Stimulated activated CD8-positive, alpha-beta memory T cell treated with anti-CD3 and anti-CD28 coated beads, Interleukin-15, amount 100 ng/mL, for 4 hours (primary cell): ENCODE results near the gene KSR2.

Experiments
- DNase-seq, 2 donors: peaks; one replicate each; pipeline ENCODE4 v3.0.0-alpha.2; 2020; ENCODE audit warnings: low read depth in 2 of 2

Gene KSR2

GRCh38 chr12:117498880-117499279, 469.9 kb downstream of the KSR2 start:
- no peak for DNase-seq

GRCh38 chr12:117498256-117498655, 470.5 kb downstream of the KSR2 start:
- DNase-seq = no peak

GRCh38 chr12:117497407-117497806, 471.4 kb downstream of the KSR2 start:
- no peak for DNase-seq

- no peak for DNase-seq
Observed at GRCh38 chr12:117494833-117495655, 473.7 kb downstream of the KSR2 start.

- DNase-seq = no peak
Observed at GRCh38 chr12:117491711-117492110, 477.1 kb downstream of the KSR2 start.

- no peak for DNase-seq
Observed at GRCh38 chr12:117490130-117490529, 478.7 kb downstream of the KSR2 start.

GRCh38 chr12:117489671-117490070, 479.1 kb downstream of the KSR2 start:
- DNase-seq = no peak

GRCh38 chr12:117486840-117487659, 481.7 kb downstream of the KSR2 start:
- DNase-seq = no peak

GRCh38 chr12:117485984-117486839, 482.6 kb downstream of the KSR2 start:
- DNase-seq = no peak

GRCh38 chr12:117484901-117485300, 483.9 kb downstream of the KSR2 start:
- no peak for DNase-seq

GRCh38 chr12:117483501-117483900, 485.3 kb downstream of the KSR2 start:
- DNase-seq = no peak

- no peak for DNase-seq
Observed at GRCh38 chr12:117481470-117481869, 487.3 kb downstream of the KSR2 start.

- DNase-seq = no peak
Observed at GRCh38 chr12:117476341-117476740, 492.4 kb downstream of the KSR2 start.

- no peak for DNase-seq
Observed at GRCh38 chr12:117473856-117474255, 494.9 kb downstream of the KSR2 start.

- no peak for DNase-seq
Observed at GRCh38 chr12:117472983-117473382, 495.8 kb downstream of the KSR2 start.

GRCh38 chr12:117470804-117471203, 498.0 kb downstream of the KSR2 start:
- DNase-seq = no peak

- DNase-seq = no peak
Observed at GRCh38 chr12:117469883-117470483, 498.8 kb downstream of the KSR2 start.

GRCh38 chr12:117468016-117468415, 500.8 kb downstream of the KSR2 start:
- no peak for DNase-seq

- no peak for DNase-seq
Observed at GRCh38 chr12:117467588-117467987, 501.2 kb downstream of the KSR2 start.

GRCh38 chr12:117466677-117467362, 502.0 kb downstream of the KSR2 start:
- no peak for DNase-seq

GRCh38 chr12:117461732-117462131, 507.1 kb downstream of the KSR2 start:
- DNase-seq = no peak
